Amniotic stem cell (primary cell): ENCODE measurements around the gene GDF11.

Experiments
- DNase-seq: peaks from one replicate; lab custom pipeline; 2025; lab: John Stamatoyannopoulos, UW

Gene GDF11

GRCh38 chr12:55707219-55707671, 35.7 kb upstream of the GDF11 start:
- DNase-seq = no peak

- DNase-seq = no peak
Measured at GRCh38 chr12:55707841-55708694, 34.9 kb upstream of the GDF11 start, which contains the start of gene ITGA7. TSS of gene ITGA7 (minus strand) at chr12:55707904. CDS start at chr12:55707682, 222 bp downstream.

- no peak for DNase-seq
Measured at GRCh38 chr12:55708695-55709233, 34.2 kb upstream of the GDF11 start.

GRCh38 chr12:55711786-55712553, 31.0 kb upstream of the GDF11 start:
- no peak for DNase-seq

GRCh38 chr12:55712700-55713415, 30.1 kb upstream of the GDF11 start:
- no peak for DNase-seq

GRCh38 chr12:55713721-55714120, 29.2 kb upstream of the GDF11 start:
- DNase-seq = peak; percentile 74

GRCh38 chr12:55715169-55715764, 27.7 kb upstream of the GDF11 start:
- no peak for DNase-seq

- DNase-seq = peak; percentile 79
Measured at GRCh38 chr12:55715833-55716581, 26.9 kb upstream of the GDF11 start, which contains the start of gene BLOC1S1. TSS of gene BLOC1S1 (plus strand) at chr12:55716046. CDS start at chr12:55716052, 6 bp downstream.

- DNase-seq = no peak
Measured at GRCh38 chr12:55716582-55716957, 26.4 kb upstream of the GDF11 start.

- no peak for DNase-seq
Measured at GRCh38 chr12:55717011-55718007, 25.6 kb upstream of the GDF11 start.

GRCh38 chr12:55718015-55718414, 24.9 kb upstream of the GDF11 start:
- no peak for DNase-seq

GRCh38 chr12:55718624-55719275, 24.2 kb upstream of the GDF11 start:
- DNase-seq = no peak

GRCh38 chr12:55719371-55719770, 23.6 kb upstream of the GDF11 start:
- DNase-seq = no peak

- DNase-seq = peak; percentile 66
Measured at GRCh38 chr12:55720071-55720564, 22.8 kb upstream of the GDF11 start, which contains the start of gene RDH5. TSS of gene RDH5 (plus strand) at chr12:55720393. CDS start at chr12:55721185, 792 bp downstream.

GRCh38 chr12:55720894-55721444, 22.0 kb upstream of the GDF11 start:
- DNase-seq = peak; percentile 87

GRCh38 chr12:55721601-55722213, 21.2 kb upstream of the GDF11 start:
- DNase-seq = no peak

GRCh38 chr12:55722948-55723347, 20.0 kb upstream of the GDF11 start:
- no peak for DNase-seq
